ENCODE data around the gene AQP5. TPM values are rescaled to one million over a fixed set of nuclear protein-coding genes. Genes with fewer than 3 reads are reported as not detected.

AQP5 gene
- total and polyA plus RNA-seq, 2 donors from 2014 or later, result 0.91 to 0.99 TPM

DNA sequence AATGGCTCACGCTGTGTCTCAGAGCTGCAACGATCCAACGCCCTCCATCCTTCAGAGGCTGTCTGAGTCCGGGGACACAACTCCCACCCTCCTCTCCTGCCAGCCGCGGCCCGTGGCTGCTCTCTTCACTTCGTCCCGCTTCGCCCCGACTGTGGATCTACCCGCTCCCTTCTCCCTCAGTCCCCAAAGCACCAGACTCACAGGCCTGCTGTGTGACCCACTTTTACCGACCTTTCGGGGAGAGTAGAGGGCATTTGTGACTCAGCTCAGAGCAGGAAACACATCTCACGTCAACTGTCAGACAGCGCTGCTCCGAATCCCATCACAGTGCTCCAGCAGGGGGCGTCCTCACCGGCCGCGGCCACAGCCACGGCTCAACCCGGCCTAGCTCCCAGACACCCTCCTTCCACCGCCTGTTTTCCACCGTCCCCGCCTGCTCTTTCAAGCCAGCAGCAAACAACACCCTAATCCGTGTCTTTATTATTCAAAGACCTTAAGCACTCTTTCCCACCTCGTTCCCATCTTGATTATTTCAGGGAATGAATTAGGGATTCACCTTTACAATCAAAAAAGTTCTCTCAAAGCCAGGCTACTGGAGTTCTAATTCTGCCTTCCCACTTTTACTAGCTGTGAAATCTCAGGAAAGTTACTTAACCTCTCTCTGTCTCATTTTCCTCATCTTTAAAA lies 16.1 kb upstream of the AQP5 start:
- Histone ChIP-seq H3K4me1 (ENCODE audit: control insufficient read depth in 2 of 3, insufficient read depth in 2 of 3, low read depth in 1 of 3, low read length in 3 of 3) (peaks cover 0 to 6% (median 4%) of the 10 kb centered on the region in 3 donors), H3K9ac (ENCODE audit: low read length in 3 of 3) (peak overlapping the region in 1 of 3 donors; percentile 49), H3K36me3 (ENCODE audit: control insufficient read depth in 2 of 3, insufficient read depth in 3 of 3, low read length in 3 of 3) (no peaks in the 10 kb centered on the region), H3K4me3 (ENCODE audit: low read length in 3 of 3) (peak overlapping the region; percentile 14 to 33 (median 24)), H3K27ac (ENCODE audit: low read depth in 2 of 2, low read length in 2 of 2) (peak overlapping the region; percentile 35 to 51), H3K9me3 (ENCODE audit: control insufficient read depth in 2 of 3, insufficient read depth in 1 of 3, low read length in 3 of 3) (no peaks in the 10 kb centered on the region), H3K27me3 (ENCODE audit: control insufficient read depth, insufficient read depth, low read length) (no peaks in the 10 kb centered on the region)
- FAIRE-seq (peak; percentile 6), DNase-seq (peak; percentile 76 to 93 (median 85))
- TF ChIP-seq, protein P1, sequence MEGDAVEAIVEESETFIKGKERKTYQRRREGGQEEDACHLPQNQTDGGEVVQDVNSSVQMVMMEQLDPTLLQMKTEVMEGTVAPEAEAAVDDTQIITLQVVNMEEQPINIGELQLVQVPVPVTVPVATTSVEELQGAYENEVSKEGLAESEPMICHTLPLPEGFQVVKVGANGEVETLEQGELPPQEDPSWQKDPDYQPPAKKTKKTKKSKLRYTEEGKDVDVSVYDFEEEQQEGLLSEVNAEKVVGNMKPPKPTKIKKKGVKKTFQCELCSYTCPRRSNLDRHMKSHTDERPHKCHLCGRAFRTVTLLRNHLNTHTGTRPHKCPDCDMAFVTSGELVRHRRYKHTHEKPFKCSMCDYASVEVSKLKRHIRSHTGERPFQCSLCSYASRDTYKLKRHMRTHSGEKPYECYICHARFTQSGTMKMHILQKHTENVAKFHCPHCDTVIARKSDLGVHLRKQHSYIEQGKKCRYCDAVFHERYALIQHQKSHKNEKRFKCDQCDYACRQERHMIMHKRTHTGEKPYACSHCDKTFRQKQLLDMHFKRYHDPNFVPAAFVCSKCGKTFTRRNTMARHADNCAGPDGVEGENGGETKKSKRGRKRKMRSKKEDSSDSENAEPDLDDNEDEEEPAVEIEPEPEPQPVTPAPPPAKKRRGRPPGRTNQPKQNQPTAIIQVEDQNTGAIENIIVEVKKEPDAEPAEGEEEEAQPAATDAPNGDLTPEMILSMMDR (IDR thresholded peaks at IDR 0.05; ENCODE audit: borderline replicate concordance, extremely low read depth, insufficient read depth), result peak; percentile 79
- intact Hi-C loops (cut with DNase I), result no loop called here

DNA sequence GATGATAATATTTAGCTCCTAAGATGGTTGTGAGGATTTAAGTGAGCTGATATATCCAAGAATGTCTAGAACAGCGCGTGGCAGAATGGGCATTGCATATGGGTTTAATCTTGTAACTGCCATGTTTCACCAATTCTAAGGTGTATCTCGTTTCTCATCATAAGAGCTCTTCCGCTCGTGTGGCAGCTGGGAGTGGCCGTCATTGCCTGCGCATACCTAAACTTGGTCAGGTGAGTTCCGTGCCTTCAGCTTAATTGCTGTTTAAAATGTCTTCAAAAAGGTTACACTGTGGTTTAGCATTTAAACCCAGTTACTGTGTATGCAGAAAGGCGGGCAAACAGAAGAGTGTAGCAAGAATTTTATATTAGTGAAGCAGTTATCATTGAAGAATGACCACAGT lies 15.6 kb upstream of the AQP5 start:
- Histone ChIP-seq H3K9ac (ENCODE audit: low read length in 3 of 3) (peak overlapping the region in 1 of 3 donors; percentile 49), H3K36me3 (ENCODE audit: control insufficient read depth in 2 of 3, insufficient read depth in 3 of 3, low read length in 3 of 3) (no peaks in the 10 kb centered on the region), H3K9me3 (ENCODE audit: control insufficient read depth in 2 of 3, insufficient read depth in 1 of 3, low read length in 3 of 3) (no peaks in the 10 kb centered on the region), H3K27me3 (ENCODE audit: control insufficient read depth, insufficient read depth, low read length) (no peaks in the 10 kb centered on the region), H3K4me3 (ENCODE audit: low read length in 3 of 3) (peak overlapping the region in 1 of 3 donors; percentile 24), H3K4me1 (ENCODE audit: control insufficient read depth in 2 of 3, insufficient read depth in 2 of 3, low read depth in 1 of 3, low read length in 3 of 3) (peaks cover 0 to 6% (median 4%) of the 10 kb centered on the region in 3 donors), H3K27ac (ENCODE audit: low read depth in 2 of 2, low read length in 2 of 2) (peak overlapping the region in 1 of 2 donors; percentile 51)
- intact Hi-C loops (cut with DNase I), result no loop called here
- FAIRE-seq (no peak), DNase-seq (peak in 2 of 5 donors; percentile 23 to 38)
- TF ChIP-seq, protein P1 (IDR thresholded peaks at IDR 0.05; ENCODE audit: borderline replicate concordance, extremely low read depth, insufficient read depth), result no peak

DNA sequence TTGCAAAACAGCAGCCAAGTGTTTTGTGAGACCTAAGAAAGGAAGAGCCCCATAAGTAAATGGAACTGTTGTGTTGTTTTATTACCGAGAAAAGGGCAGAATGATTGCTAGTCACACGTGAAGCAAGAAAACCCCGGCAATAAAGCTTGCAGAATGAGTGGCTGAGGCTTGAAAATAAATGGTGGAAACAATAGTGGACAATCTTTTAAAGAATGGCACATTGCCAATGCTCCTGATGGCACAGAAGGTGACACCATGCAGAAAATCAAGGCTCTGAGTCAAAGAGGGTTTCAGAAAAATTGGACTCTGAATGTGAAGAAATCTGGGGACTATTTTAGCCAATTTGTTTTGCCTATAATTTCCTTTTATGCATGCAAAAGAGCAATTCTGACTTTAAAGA lies 15.2 kb upstream of the AQP5 start:
- Histone ChIP-seq H3K36me3 (ENCODE audit: control insufficient read depth in 2 of 3, insufficient read depth in 3 of 3, low read length in 3 of 3) (no peaks in the 10 kb centered on the region), H3K9ac (ENCODE audit: low read length in 3 of 3) (no peak overlapping the region), H3K27ac (ENCODE audit: low read depth in 2 of 2, low read length in 2 of 2) (no peak overlapping the region), H3K9me3 (ENCODE audit: control insufficient read depth in 2 of 3, insufficient read depth in 1 of 3, low read length in 3 of 3) (no peaks in the 10 kb centered on the region), H3K4me3 (ENCODE audit: low read length in 3 of 3) (no peak overlapping the region), H3K27me3 (ENCODE audit: control insufficient read depth, insufficient read depth, low read length) (no peaks in the 10 kb centered on the region), H3K4me1 (ENCODE audit: control insufficient read depth in 2 of 3, insufficient read depth in 2 of 3, low read depth in 1 of 3, low read length in 3 of 3) (peaks cover 0 to 6% (median 4%) of the 10 kb centered on the region in 3 donors)
- FAIRE-seq, result no peak
- TF ChIP-seq, protein P1 (IDR thresholded peaks at IDR 0.05; ENCODE audit: borderline replicate concordance, extremely low read depth, insufficient read depth), result no peak
- DNase-seq, result no peak
- intact Hi-C loops (cut with DNase I), result no loop called here
